Measurements from ENCODE around the gene ARPC2.

DNA sequence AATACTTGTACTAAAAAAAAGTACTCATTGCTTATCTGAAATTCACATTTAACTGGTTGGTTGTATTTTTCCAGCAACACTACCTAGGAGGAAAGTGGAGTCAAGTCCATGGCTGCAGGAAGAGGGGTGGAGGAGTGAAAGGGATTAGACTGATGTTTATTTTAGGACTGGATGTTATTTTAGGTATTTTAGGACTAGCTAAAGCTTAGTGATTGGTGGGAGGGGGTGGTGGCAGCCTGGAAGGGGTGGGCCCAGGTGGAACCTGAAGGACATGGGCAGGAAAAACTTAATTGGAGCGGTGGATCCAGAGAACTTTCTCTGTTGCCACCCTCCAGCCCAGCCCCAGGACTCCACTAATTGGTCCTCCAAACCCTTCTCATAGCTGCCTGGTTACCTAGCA is 79.2 kb downstream of the ARPC2 start:
- TF ChIP-seq, protein P1, sequence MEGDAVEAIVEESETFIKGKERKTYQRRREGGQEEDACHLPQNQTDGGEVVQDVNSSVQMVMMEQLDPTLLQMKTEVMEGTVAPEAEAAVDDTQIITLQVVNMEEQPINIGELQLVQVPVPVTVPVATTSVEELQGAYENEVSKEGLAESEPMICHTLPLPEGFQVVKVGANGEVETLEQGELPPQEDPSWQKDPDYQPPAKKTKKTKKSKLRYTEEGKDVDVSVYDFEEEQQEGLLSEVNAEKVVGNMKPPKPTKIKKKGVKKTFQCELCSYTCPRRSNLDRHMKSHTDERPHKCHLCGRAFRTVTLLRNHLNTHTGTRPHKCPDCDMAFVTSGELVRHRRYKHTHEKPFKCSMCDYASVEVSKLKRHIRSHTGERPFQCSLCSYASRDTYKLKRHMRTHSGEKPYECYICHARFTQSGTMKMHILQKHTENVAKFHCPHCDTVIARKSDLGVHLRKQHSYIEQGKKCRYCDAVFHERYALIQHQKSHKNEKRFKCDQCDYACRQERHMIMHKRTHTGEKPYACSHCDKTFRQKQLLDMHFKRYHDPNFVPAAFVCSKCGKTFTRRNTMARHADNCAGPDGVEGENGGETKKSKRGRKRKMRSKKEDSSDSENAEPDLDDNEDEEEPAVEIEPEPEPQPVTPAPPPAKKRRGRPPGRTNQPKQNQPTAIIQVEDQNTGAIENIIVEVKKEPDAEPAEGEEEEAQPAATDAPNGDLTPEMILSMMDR (IDR thresholded peaks at IDR 0.05): no peak
- no peak for TF ChIP-seq POLR2A (IDR thresholded peaks at IDR 0.05)
- no peak for TF ChIP-seq POLR2AphosphoS5 (IDR thresholded peaks at IDR 0.05)
